Right lobe of liver (tissue), 6 donors: Measurements from ENCODE around the gene PITPNC1. TPM values are rescaled to one million over a fixed set of nuclear protein-coding genes. Genes with fewer than 3 reads are reported as not detected.

Experiments
- ATAC-seq, 4 donors: fragments of 200-7000 bp; cut with Tn5 transposase; one replicate each; pipeline ENCODE4 v1.9.1; 2020; ENCODE audit warnings: mild to moderate bottlenecking in 4 of 4, moderate library complexity in 4 of 4
- DNase-seq, 3 donors: peaks; one replicate each; pipeline ENCODE4 v3.0.0-alpha.2; 2020
- H3K27ac ChIP-seq, 3 donors: fragments of 200-600 bp; one replicate each; pipeline ENCODE4 v1.8.0; 2022
- H3K27me3 ChIP-seq, 2 donors: fragments of 200-600 bp; one replicate each; pipeline ENCODE4 v1.8.0; 2022
- H3K36me3 ChIP-seq, 4 donors: fragments of 200-600 bp; sonication (generic) in 1 of 4; one replicate each; pipeline versions ENCODE4 v1.5.1 to v1.8.0; 2017 to 2022; ENCODE audit warnings: control low read depth in 1 of 4
- H3K4me1 ChIP-seq, 4 donors: fragments of 200-600 bp; sonication (generic) in 1 of 4; one replicate each; pipeline versions ENCODE4 v1.5.1 to v1.8.0; 2017 to 2022; ENCODE audit warnings: control low read depth in 1 of 4
- H3K4me3 ChIP-seq, 3 donors: fragments of 200-600 bp; one replicate each; pipeline ENCODE4 v1.8.0; 2022
- H3K9me3 ChIP-seq, 4 donors: fragments of 200-600 bp; sonication (generic) in 1 of 4; one replicate each; pipeline versions ENCODE4 v1.5.1 to v1.8.0; 2017 to 2022; ENCODE audit warnings: control low read depth in 1 of 4
- CTCF ChIP-seq, 4 donors: fragments of 200-600 bp in 3 of 4; fragments of 450-650 bp in 1 of 4; IDR thresholded peaks; one replicate each; pipeline versions ENCODE4 v1.5.1 to v1.8.0; 2016 to 2022; ENCODE audit warnings: antibody characterized with exemption in 4 of 4, mild to moderate bottlenecking in 2 of 4
- POLR2A ChIP-seq: fragments of 450-650 bp; IDR thresholded peaks from one replicate; pipeline ENCODE4 v1.6.1; 2017; ENCODE audit warnings: antibody characterized with exemption, mild to moderate bottlenecking
- WGBS: methylation state at CpG from one replicate; pipeline ENCODE4 v1.1.6; 2018; ENCODE audit warnings: low coverage, low lambda C conversion rate; ENCODE audit not compliant: insufficient coverage; ENCODE audit errors: missing lambda C conversion rate; 5-methylcytosine and 5-hydroxymethylcytosine counted together
- intact Hi-C, 2 donors: fragments of 100-400 bp; cut with DNase I; formaldehyde crosslinking; loops; one replicate each; pipeline versions ENCODE4 v1.11.2 to v1.14.1; 2022
- total RNA-seq, 6 experiments: library from RNA; depleted of rRNA in 2 of 6; stranded (reverse); fragments of >200 nt in 2 of 6; fragmentation: NEBNext Ultra II Directional in 3 of 6; extraction: Animal tissue kit (Norgen Biotek cat#: 25700) in 3 of 6; gene quantifications; one replicate each; pipeline versions ENCODE4 v1.1.0 to v1.2.4, GENCODE V29; 2016 to 2023
- donor health status: DM: no; HTN: yes; CAD: no.
- donor health status: DM: no; HTN: no; CAD: no.
- donor health status: DM: no; HTN: no; CAD: no.
- donor health status: DM: no; HTN: yes; CAD: no.
- donor health status: DM: no; HTN: yes; CAD: no.

PITPNC1 gene
- total RNA-seq, 6 experiments from 2014 or later, result 4.7 to 13.0 (median 7.4) TPM

- Histone ChIP-seq H3K4me1 (no peaks in the 10 kb centered on the region), H3K36me3 (no peaks in the 10 kb centered on the region), H3K27ac (no peak overlapping the region), H3K4me3 (no peak overlapping the region), H3K9me3 (no peaks in the 10 kb centered on the region), H3K27me3 (no peaks in the 10 kb centered on the region)
- intact Hi-C loops, result no loop called here
- ATAC-seq (no peak), DNase-seq (no peak)
- no peak for TF ChIP-seq POLR2A
- TF ChIP-seq CTCF (IDR thresholded peaks at IDR 0.05), result no peak
- WGBS, result 89% methylated on average over 16 of the region's 16 CpGs
Observed at GRCh38 chr17:67449845-67450755, 73.0 kb downstream of the PITPNC1 start.

- no peaks in the 10 kb centered on the region for H3K9me3 ChIP-seq
- intact Hi-C loops, result no loop called here
- no peak overlapping the region for H3K4me3 ChIP-seq
- H3K27ac ChIP-seq, result no peak overlapping the region
- no peaks in the 10 kb centered on the region for H3K36me3 ChIP-seq
- no peaks in the 10 kb centered on the region for H3K27me3 ChIP-seq
- ATAC-seq (peak in 2 of 4 donors; percentile 28 to 41), DNase-seq (no peak)
- WGBS, result 78% methylated on average over 9 of the region's 10 CpGs
- no peaks in the 10 kb centered on the region for H3K4me1 ChIP-seq
- TF ChIP-seq CTCF (IDR thresholded peaks at IDR 0.05), result no peak
- TF ChIP-seq POLR2A, result no peak
Observed at GRCh38 chr17:67452681-67453554, 75.8 kb downstream of the PITPNC1 start.

- DNase-seq, result no peak
- 47% methylated on average over 1 of the region's 1 CpG for WGBS
- TF ChIP-seq CTCF (IDR thresholded peaks at IDR 0.05), result no peak
- TF ChIP-seq POLR2A, result no peak
- intact Hi-C loops, result no loop called here
- no peak for ATAC-seq
- H3K27ac ChIP-seq, result no peak overlapping the region
- no peaks in the 10 kb centered on the region for H3K4me1 ChIP-seq
- no peak overlapping the region for H3K4me3 ChIP-seq
- no peaks in the 10 kb centered on the region for H3K36me3 ChIP-seq
- no peaks in the 10 kb centered on the region for H3K27me3 ChIP-seq
- no peaks in the 10 kb centered on the region for H3K9me3 ChIP-seq
Observed at GRCh38 chr17:67456103-67456502, 79.0 kb downstream of the PITPNC1 start.

GRCh38 chr17:67456889-67457288, 79.8 kb downstream of the PITPNC1 start:
- ATAC-seq (no peak), DNase-seq (peak in 1 of 3 donors; percentile 16)
- Histone ChIP-seq H3K27me3 (no peaks in the 10 kb centered on the region), H3K4me3 (no peak overlapping the region), H3K4me1 (no peaks in the 10 kb centered on the region), H3K36me3 (no peaks in the 10 kb centered on the region), H3K27ac (no peak overlapping the region), H3K9me3 (no peaks in the 10 kb centered on the region)
- intact Hi-C loops, result no loop called here
- TF ChIP-seq POLR2A, result no peak
- no peak for TF ChIP-seq CTCF (IDR thresholded peaks at IDR 0.05)
- WGBS, result no CpG with 5 or more reads among the region's 3 CpGs
